ENCODE data around the gene MEIS2.

Gene MEIS2

DNA sequence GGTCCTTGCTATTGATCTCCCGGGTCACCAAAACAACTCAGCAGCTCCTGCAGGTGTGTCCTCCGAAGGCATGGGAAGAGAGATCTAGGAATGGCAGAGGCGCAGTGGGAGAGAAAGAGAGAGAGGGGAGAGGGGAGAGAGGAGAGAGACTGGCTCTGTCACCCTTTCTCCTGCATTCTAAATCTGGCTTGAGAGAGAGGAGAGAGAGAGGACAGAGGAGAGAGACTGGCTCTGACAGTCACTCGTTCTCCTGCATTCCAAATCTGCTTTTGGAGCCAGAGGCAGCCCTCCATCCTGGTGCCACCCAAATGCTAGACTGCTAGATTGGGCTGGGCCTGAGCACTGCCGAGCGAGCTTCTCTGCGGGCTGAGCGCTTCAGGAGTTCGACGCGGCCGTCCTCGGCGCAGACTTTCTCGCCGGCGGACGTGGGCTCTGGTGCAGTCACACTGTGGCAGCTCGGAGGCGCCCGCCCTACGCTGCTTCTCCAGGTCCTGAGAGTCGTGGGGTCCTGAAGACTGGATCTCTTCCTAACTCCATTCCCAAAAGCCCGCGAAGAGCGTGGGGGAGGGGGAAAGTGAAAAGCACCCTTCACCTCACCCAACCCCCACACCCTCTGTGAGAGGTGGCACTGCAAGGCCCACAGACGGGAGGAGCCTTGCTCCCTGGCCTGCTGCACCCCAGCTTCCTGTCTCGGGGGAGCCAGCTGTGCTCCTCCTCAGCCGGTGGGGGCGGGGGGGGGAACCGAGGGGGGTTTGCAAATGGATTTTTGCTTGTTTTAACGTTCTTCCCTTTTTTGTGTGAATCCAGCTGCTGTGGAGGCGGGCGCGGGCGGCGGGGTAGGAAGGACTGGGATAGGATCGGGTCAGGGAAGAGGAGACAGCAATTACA lies 222.3 kb downstream of the MEIS2 start:
- Histone ChIP-seq H3K9ac (ENCODE audit: low read length) (no peak overlapping the region; the same call in 1 of the 2 replicates), H3K4me1 (ENCODE audit: insufficient read depth, low read length, severe bottlenecking) (peaks cover 8% of the 10 kb centered on the region), H3K9me3 (ENCODE audit: low read length) (no peaks in the 10 kb centered on the region), H4K20me1 (ENCODE audit: insufficient read depth, low read length) (no peaks in the 10 kb centered on the region), H2AFZ (ENCODE audit: low read length) (no peak overlapping the region), H3K27me3 (ENCODE audit: insufficient read depth, low read length) (no peaks in the 10 kb centered on the region), H3K36me3 (ENCODE audit: insufficient read depth, low read length) (no peaks in the 10 kb centered on the region), H3K9me2 (ENCODE audit: low read depth, low read length) (no peaks in the 10 kb centered on the region), H3K4me2 (ENCODE audit: low read length) (peak overlapping the region; percentile 45; the same call in 1 of the 2 replicates), H3K27ac (ENCODE audit: low read depth, low read length, poor library complexity, severe bottlenecking) (no peak overlapping the region), H3F3A (ENCODE audit: insufficient read depth, low read length) (no peaks in the 10 kb centered on the region), H3K79me2 (ENCODE audit: insufficient read depth, low read length) (no peaks in the 10 kb centered on the region), H3K4me3 (ENCODE audit: low read depth, low read length, poor library complexity, severe bottlenecking) (peak overlapping the region; percentile 24)
- no peak for TF ChIP-seq EZH2 (IDR thresholded peaks at IDR 0.05; ENCODE audit: borderline replicate concordance, low read length)
- TF ChIP-seq, protein P1, sequence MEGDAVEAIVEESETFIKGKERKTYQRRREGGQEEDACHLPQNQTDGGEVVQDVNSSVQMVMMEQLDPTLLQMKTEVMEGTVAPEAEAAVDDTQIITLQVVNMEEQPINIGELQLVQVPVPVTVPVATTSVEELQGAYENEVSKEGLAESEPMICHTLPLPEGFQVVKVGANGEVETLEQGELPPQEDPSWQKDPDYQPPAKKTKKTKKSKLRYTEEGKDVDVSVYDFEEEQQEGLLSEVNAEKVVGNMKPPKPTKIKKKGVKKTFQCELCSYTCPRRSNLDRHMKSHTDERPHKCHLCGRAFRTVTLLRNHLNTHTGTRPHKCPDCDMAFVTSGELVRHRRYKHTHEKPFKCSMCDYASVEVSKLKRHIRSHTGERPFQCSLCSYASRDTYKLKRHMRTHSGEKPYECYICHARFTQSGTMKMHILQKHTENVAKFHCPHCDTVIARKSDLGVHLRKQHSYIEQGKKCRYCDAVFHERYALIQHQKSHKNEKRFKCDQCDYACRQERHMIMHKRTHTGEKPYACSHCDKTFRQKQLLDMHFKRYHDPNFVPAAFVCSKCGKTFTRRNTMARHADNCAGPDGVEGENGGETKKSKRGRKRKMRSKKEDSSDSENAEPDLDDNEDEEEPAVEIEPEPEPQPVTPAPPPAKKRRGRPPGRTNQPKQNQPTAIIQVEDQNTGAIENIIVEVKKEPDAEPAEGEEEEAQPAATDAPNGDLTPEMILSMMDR (IDR thresholded peaks at IDR 0.05; ENCODE audit: low read length): no peak

DNA sequence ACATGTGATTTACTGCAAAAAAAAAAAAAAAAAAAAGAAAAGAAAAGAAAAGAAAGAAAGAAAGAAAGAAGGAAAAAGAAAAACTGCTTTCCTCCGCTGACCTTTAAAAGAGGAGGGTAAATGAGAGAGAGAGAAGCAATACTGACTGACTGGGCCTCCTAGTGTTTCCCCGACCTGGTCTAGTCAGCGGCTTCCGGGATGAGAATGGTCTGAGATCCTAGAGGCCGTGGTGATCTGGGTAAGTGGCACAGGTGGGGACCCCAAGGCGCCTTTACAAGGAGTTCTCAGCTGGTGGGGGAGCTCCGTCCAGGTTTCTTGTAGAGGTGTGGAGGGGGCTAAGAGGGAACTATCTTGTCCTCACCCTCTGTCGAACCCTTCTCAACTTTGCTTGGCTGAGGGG lies 223.1 kb downstream of the MEIS2 start:
- Histone ChIP-seq H3K4me3 (ENCODE audit: low read depth, low read length, poor library complexity, severe bottlenecking) (no peak overlapping the region), H2AFZ (ENCODE audit: low read length) (no peak overlapping the region), H3K4me2 (ENCODE audit: low read length) (no peak overlapping the region), H3K9me2 (ENCODE audit: low read depth, low read length) (no peaks in the 10 kb centered on the region), H3K9ac (ENCODE audit: low read length) (no peak overlapping the region), H3K27me3 (ENCODE audit: insufficient read depth, low read length) (no peaks in the 10 kb centered on the region), H3K4me1 (ENCODE audit: insufficient read depth, low read length, severe bottlenecking) (peaks cover 8% of the 10 kb centered on the region), H3K9me3 (ENCODE audit: low read length) (no peaks in the 10 kb centered on the region), H4K20me1 (ENCODE audit: insufficient read depth, low read length) (no peaks in the 10 kb centered on the region), H3K79me2 (ENCODE audit: insufficient read depth, low read length) (no peaks in the 10 kb centered on the region), H3F3A (ENCODE audit: insufficient read depth, low read length) (no peaks in the 10 kb centered on the region), H3K36me3 (ENCODE audit: insufficient read depth, low read length) (no peaks in the 10 kb centered on the region), H3K27ac (ENCODE audit: low read depth, low read length, poor library complexity, severe bottlenecking) (no peak overlapping the region)
- TF ChIP-seq EZH2 (IDR thresholded peaks at IDR 0.05; ENCODE audit: borderline replicate concordance, low read length): no peak
- TF ChIP-seq, protein P1 (IDR thresholded peaks at IDR 0.05; ENCODE audit: low read length): no peak

DNA sequence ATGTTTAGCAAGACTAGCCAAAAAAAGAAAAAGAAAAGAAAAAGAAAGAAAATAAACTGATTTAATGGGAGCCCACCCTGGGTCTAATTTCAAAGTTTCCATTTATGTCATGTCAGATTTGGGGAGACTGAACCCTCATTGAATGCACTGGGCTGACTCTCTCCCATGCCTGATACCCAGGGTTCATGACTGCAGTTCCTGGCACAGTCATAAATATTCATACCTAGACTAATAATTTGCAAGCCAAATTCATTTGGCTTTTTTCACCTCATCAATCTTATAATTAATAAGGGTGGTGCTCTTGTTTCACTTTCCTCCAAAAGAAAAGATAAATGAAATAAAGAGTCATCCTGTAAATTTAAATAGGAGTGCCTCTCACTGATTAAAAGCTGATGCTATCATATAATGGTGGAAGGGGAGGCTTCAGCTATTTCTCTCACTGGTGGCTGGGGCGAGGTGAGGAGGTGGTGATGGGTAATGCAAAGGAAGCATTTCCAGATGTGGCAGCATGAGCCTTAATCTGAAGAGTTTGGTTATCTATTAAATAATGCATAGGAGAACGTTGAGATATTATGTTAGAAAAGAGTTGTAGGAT lies 224.5 kb downstream of the MEIS2 start:
- Histone ChIP-seq H3K4me1 (ENCODE audit: insufficient read depth, low read length, severe bottlenecking) (peaks cover 8% of the 10 kb centered on the region), H3K9me3 (ENCODE audit: low read length) (no peaks in the 10 kb centered on the region), H3K27ac (ENCODE audit: low read depth, low read length, poor library complexity, severe bottlenecking) (no peak overlapping the region), H3F3A (ENCODE audit: insufficient read depth, low read length) (no peaks in the 10 kb centered on the region), H3K4me3 (ENCODE audit: low read depth, low read length, poor library complexity, severe bottlenecking) (no peak overlapping the region), H3K36me3 (ENCODE audit: insufficient read depth, low read length) (no peaks in the 10 kb centered on the region), H3K9ac (ENCODE audit: low read length) (no peak overlapping the region), H4K20me1 (ENCODE audit: insufficient read depth, low read length) (no peaks in the 10 kb centered on the region), H3K4me2 (ENCODE audit: low read length) (no peak overlapping the region), H3K9me2 (ENCODE audit: low read depth, low read length) (no peaks in the 10 kb centered on the region), H3K27me3 (ENCODE audit: insufficient read depth, low read length) (no peaks in the 10 kb centered on the region), H3K79me2 (ENCODE audit: insufficient read depth, low read length) (no peaks in the 10 kb centered on the region), H2AFZ (ENCODE audit: low read length) (no peak overlapping the region)
- TF ChIP-seq EZH2 (IDR thresholded peaks at IDR 0.05; ENCODE audit: borderline replicate concordance, low read length): no peak
- TF ChIP-seq, protein P1 (IDR thresholded peaks at IDR 0.05; ENCODE audit: low read length): no peak

Measured in OCI-LY1 (cell line).